CD4-positive, alpha-beta T cell treated with Interleukin-12 subunit alpha and Interleukin-12 subunit beta, for 1 hour (primary cell): ENCODE data around the gene SLC43A1.
"Not testable (repeated sequence)": the region's sequence is repeated elsewhere in the genome, so short reads cannot be mapped to it uniquely, and the experiment has no call there.

Source experiments
- DNase-seq: peaks from one replicate; pipeline ENCODE4 v3.0.0-alpha.2; 2020

The SLC43A1 gene

DNA sequence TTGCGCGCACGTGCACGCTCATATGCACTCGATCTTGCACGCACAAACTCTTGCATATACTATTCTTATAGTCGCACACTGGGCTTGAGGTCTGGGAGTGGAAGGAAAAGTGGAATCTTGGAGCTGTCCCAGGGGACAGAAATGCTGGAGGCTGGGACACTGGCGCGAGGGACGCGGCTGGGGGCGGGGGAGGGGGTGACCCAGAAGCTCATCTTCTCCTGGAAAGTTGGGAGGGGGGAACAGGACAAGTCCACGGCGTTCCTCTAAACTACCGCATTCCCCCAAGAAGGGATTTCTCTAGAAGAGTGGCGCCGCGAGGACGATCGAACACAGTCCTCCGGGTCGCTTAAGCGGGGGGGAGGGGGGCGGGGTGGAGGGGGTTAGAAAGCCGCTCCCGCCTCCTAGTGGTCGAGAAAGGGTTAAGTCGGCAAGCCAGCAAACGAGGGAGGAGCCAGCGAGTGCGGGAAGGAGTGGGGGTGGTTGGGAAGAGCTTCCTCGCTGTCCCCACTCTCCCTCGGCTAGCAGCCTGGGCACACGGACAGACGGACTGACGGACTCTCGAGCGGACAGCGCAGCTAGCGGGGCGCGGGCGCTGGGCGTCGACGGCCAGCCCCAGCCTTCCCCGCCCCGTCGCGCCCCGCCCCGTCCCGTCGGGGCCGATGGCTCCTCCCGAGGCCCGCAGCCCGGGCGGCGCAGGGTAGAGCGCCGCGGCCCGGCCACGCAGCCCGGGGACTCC lies 55.3 kb downstream of the SLC43A1 start, which contains the start of gene RTN4RL2:
Gene RTN4RL2, plus strand, starts transcription at position 507 of the 736 bp plus-strand sequence. CDS start 338 bp downstream, outside the sequence.
- DNase-seq: peak; percentile 36

DNA sequence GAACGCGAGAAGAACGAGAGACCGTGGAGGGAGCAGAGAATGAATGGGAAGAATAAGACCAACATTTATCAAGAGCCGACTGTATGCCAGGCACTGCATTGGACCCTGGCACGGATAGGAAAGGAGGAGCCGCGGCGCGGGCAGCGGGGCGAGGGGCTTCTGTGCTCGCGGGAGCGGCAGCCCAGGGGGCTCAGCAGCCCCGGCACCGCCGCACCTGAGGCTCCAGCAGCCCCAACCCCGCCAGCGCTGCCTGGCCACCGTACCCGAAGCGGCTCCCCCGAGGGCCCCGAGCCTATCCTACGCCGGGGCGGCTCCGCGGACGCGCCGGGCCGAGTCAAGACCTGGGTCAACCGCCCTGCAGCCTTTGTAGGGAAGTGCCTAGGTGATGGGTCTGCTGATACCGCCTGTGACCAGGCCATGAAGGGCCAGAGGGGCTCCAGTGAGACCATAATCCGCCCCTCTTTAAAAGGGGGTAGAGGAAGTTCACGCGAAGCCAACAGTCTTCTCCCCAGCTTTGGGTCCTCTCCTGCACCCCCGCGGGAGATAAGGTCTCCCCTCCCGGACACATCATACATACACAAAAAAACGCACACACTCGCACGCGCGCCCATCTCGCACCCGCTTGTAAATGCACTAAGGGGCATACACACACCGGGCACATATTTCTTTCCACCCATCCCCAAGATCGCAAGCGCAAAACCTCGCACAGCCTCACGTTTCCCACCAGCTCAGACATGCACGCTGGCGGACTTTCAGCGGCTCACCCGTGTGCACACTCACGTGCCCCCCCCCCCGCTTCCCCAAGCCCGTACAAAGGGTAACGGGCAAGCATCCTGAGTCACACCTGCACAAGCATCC lies 56.1 kb downstream of the SLC43A1 start:
- peak; percentile 11 for DNase-seq

GRCh38 chr11:57458410-57459163 lies 56.9 kb downstream of the SLC43A1 start:
- DNase-seq: peak; percentile 49

- DNase-seq: no peak
Observed at GRCh38 chr11:57458060-57458409, 57.5 kb downstream of the SLC43A1 start.

- DNase-seq: no peak
Observed at GRCh38 chr11:57457643-57458023, 57.9 kb downstream of the SLC43A1 start.

- DNase-seq: peak; percentile 73
Observed at GRCh38 chr11:57456960-57457642, 58.4 kb downstream of the SLC43A1 start.

- DNase-seq: no peak
Observed at GRCh38 chr11:57453543-57454177, 61.8 kb downstream of the SLC43A1 start.

DNA sequence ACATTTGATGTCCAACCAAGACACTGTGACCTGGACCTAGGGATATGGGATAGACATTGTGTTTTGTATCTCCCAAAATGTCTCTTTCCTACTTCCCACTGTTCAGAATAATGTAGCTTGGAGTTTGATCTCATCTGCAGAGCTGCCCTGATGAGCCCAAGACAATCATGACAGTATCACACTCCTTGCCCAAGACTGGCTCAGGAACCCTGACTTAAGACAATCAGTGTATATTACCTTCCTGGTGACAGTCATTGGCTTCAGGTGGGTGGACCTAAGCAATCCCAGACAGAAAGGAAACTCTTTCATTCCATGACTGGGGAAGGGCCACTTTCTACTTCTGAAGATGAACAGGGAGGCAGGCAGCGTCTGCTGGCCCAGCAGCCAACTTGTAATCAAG lies 69.4 kb downstream of the SLC43A1 start:
- no peak for DNase-seq

- DNase-seq: not testable (repeated sequence)
Observed at GRCh38 chr11:57445122-57445394, 70.4 kb downstream of the SLC43A1 start.

GRCh38 chr11:57444362-57445121 lies 71.0 kb downstream of the SLC43A1 start:
- DNase-seq: no peak

- DNase-seq: no peak
Observed at GRCh38 chr11:57440744-57441414, 74.6 kb downstream of the SLC43A1 start.

DNA sequence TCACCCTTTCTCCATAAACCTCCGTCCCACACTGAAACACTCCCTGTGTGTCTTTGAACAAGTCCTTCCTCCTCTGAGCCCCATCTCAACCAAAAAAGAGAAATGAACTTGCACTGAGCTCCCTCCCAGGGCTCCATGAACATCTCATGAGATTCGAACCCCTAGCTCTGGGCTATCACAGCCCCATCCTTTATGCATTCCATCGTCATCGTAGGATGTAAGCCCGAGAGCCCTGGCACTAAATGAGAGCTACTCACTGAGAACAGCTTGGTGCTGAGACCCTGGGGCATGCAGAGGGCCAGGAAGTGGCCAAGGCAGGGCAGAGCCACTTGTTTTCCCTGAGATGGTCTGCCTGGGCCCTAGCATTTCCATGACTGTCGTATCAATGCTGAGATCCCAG lies 75.7 kb downstream of the SLC43A1 start:
- DNase-seq: no peak

DNA sequence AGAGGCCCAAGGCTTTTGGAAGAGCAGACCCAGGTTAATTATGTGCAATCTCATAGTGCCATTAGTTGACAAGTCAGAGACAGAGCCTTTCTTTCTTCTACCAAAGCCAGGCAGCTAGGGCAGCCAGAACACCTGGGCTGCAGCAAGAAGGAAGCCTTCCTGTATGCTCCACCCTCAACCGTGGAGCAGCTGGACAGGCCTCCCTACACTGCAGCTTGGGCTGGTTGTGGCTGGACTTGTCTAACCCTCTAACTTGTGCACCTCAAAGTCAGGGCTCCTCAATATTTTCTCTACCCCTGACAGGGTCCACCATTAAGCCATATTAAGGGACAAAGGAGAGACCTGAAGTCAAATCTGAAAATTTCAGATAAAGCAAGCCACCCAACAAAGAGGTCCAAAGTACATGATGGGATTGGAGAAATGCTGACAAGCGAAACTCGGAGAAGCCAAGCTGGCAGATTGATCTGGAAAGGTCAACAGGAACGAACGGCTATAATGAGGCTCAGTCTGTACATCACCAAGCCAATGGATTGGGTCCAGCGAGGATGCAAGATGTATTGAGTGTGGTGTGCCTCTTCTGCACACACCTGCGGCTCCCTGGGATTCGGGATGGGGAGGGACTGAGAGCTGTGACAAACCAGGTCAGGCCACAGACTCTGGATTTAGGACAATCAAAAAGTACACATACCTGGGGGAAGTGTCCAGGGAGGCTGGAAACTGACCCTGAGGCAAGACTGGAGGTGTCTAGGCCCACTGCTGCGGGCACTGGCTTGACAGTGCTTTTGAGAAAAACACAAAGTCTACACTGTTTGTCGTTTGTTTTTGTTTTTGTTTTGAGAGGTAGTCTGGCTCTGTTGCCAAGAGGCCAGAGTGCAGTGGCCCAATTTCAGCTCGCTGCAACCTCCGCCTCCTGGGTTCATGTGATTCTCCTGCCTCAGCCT lies 76.9 kb downstream of the SLC43A1 start:
- DNase-seq: no peak

GRCh38 chr11:57436031-57436430 lies 79.5 kb downstream of the SLC43A1 start:
- no peak for DNase-seq

DNA sequence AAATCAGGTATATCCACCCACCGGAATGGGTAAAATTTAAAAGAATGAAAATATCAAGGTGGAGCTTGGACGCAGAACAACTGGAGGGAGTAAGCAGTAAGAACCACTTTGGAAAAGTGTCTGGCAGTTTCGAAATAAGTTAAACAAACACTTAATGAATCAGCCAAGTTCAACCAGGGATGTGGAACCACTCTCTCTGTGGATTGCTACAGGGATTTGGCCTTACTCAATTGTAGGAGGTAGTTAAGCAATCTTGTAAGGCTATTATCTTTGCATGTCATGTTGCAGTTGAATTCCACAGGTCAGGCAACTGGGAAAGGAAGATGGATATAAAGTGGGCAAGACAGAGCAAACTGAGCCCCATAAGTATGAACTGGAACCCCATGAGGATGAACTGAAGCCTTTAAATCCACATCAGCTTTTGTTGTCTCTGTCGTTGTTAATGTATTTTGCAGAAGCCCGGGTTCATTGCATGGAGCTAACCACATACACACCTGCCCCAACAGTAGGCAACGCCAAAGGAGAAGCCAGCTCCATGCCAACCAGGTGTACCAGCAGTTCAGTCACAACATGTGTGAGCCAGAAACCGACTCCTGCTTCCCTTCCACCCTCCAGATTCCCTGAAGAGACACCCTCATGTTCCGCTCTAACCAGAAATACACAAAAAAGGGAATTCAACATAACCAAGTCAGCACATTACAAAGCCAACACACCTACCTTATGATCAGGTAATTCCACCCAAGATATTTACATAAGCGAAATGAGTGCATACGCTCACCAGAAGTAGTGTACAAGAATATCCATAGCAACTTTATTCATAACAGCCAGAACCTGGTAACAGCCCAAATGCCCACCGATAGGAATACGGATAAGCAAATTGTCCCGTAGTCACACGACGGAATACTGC lies 80.6 kb downstream of the SLC43A1 start:
- DNase-seq: no peak
